ENCODE results near the gene PGF. TPM values are rescaled to one million over a fixed set of nuclear protein-coding genes. Genes with fewer than 3 reads are reported as not detected.

PGF gene
- total RNA-seq, 6 experiments from 2014 or later, result 0.55 to 4.2 (median 2.1) TPM

DNA sequence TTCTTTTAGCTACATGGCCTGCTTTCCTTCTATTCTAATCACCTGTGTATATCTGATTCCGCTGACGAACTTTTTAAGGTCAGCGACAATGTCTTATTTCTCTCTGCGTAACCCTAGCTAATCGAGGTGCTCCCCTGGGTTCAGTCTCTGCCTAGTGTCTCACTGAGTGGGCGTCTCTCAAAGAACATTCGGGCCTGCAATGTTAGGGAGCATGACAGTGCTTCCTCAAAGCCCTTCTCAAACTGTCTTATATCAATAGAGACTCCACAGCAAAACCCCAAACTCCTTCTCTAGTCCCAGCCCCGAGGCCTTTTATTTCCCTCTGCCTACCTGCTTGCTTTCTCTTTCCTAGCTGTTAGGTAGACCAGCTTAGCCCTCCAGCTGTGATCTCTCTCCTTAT lies 18.7 kb downstream of the PGF start:
- TF ChIP-seq, protein P1, sequence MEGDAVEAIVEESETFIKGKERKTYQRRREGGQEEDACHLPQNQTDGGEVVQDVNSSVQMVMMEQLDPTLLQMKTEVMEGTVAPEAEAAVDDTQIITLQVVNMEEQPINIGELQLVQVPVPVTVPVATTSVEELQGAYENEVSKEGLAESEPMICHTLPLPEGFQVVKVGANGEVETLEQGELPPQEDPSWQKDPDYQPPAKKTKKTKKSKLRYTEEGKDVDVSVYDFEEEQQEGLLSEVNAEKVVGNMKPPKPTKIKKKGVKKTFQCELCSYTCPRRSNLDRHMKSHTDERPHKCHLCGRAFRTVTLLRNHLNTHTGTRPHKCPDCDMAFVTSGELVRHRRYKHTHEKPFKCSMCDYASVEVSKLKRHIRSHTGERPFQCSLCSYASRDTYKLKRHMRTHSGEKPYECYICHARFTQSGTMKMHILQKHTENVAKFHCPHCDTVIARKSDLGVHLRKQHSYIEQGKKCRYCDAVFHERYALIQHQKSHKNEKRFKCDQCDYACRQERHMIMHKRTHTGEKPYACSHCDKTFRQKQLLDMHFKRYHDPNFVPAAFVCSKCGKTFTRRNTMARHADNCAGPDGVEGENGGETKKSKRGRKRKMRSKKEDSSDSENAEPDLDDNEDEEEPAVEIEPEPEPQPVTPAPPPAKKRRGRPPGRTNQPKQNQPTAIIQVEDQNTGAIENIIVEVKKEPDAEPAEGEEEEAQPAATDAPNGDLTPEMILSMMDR (IDR thresholded peaks at IDR 0.05), result no peak
- TF ChIP-seq POLR2A (IDR thresholded peaks at IDR 0.05), result no peak
- H3K27me3 ChIP-seq, result no peaks in the 10 kb centered on the region
- H3K36me3 ChIP-seq, result no peaks in the 10 kb centered on the region
- intact Hi-C loops (cut with DNase I), result no loop called here
- DNase-seq (peak in 1 of 3 donors; percentile 2), ATAC-seq (no peak)
- peaks cover 0 to 9% (median under 1%) of the 10 kb centered on the region in 4 donors for H3K4me1 ChIP-seq
- 74% methylated on average over 7 of the region's 8 CpGs for WGBS (ENCODE audit: insufficient coverage, low coverage, low lambda C conversion rate, missing lambda C conversion rate)
- no peak overlapping the region for H3K27ac ChIP-seq
- H3K4me3 ChIP-seq, result no peak overlapping the region
- no peaks in the 10 kb centered on the region for H3K9me3 ChIP-seq

DNA sequence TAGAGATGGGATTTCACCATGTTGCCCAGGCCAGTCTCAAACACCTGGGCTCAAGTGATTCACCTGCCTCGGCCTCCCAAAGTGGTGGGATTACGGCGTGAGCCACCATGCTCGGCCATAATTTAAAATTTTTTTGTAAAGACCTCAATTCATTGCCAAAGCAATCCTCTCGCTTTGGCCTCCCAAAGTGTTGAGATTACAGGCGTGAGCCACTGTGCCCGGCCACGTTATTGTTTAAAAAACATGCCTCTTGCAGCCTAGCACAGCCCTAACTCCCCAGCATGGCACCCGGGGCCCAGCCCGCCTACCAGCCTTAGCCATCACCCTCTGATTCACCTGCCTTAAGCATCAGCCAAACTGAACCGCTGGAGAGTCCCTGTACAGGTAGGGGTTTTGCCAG lies 19.2 kb downstream of the PGF start:
- Histone ChIP-seq H3K36me3 (no peaks in the 10 kb centered on the region), H3K9me3 (no peaks in the 10 kb centered on the region), H3K27ac (no peak overlapping the region), H3K4me3 (no peak overlapping the region), H3K4me1 (peaks cover 0 to 3% (median 0%) of the 10 kb centered on the region in 4 donors), H3K27me3 (no peaks in the 10 kb centered on the region)
- DNase-seq, result peak in 1 of 3 donors; percentile 20
- 84% methylated on average over 6 of the region's 11 CpGs for WGBS (ENCODE audit: insufficient coverage, low coverage, low lambda C conversion rate, missing lambda C conversion rate)
- TF ChIP-seq, protein P1 (IDR thresholded peaks at IDR 0.05), result no peak
- TF ChIP-seq POLR2A (IDR thresholded peaks at IDR 0.05), result no peak
- intact Hi-C loops (cut with DNase I), result no loop called here
- ATAC-seq, result no peak

DNA sequence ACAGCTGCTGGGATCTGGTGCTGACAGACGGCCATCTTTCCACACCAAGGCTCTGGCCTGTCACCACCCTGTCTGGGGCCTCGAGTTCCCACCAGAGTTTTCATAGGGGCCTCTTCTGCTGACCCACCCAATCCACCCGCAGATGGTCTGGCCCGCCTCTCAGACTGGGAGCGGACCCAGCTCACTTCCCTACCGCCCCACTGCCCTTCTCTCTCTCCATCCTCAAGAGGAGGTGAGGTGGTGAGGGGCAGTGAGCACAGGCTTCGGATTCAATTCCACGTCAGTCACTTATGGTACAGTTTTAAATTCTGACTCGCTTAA lies 20.1 kb downstream of the PGF start:
- intact Hi-C loops (cut with DNase I), result no loop called here

DNA sequence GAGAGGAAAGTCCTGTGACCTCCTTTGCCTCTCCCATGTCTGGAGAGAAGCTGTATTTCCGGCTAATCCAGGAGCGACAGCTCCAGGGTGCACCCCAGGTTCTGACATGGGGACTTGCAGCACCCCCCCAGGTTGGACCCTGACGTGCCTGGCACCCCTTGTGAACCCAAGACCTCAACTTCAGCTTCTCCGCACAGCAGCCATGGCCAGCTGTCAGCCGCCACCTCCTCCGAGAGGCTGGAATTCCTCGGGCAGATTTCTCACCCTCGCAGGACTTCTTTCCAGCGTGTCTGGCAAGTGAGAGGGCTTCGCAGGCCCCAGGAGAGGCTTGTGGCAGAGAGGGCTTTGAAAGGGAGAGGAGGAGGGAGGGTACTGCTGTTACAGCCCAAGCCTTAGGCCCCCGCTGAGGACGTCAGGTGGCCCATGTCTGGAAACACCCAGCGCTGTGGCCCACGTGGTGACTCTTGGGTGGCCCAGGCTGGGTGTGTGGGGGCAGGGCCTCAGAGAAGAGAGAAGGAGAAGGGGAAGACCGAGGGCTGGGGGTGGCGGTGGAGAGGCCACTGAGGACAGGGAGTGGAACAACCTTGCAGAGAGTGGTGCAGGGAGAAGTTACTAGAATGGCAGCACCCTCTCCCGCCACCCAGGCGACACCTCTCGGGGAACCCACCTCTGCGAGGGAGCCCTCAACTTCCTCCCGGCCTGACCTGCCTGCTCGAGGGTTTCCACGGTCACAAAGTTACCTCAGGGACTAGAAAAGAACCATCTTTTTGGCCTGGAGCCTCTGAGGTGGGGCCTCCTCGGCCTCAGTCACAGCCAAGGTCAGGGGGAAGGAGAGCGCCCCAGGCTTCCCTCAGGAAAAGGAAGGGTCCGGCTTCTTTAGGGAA lies 20.7 kb downstream of the PGF start:
- Histone ChIP-seq H3K4me3 (no peak overlapping the region), H3K9me3 (no peaks in the 10 kb centered on the region), H3K36me3 (no peaks in the 10 kb centered on the region), H3K4me1 (no peaks in the 10 kb centered on the region), H3K27me3 (no peaks in the 10 kb centered on the region), H3K27ac (no peak overlapping the region)
- ATAC-seq, result peak in 1 of 4 donors; percentile 48
- WGBS (ENCODE audit: insufficient coverage, low coverage, low lambda C conversion rate, missing lambda C conversion rate), result 56% methylated on average over 15 of the region's 26 CpGs
- TF ChIP-seq POLR2A (IDR thresholded peaks at IDR 0.05), result no peak
- TF ChIP-seq, protein P1 (IDR thresholded peaks at IDR 0.05), result no peak
- DNase-seq, result peak in 2 of 3 donors; percentile 46 to 56
- intact Hi-C loops (cut with DNase I), result no loop called here

More for the DNA sequence above, 20.1 kb downstream of the PGF start:
- no peaks in the 10 kb centered on the region for H3K9me3 ChIP-seq
- TF ChIP-seq POLR2A (IDR thresholded peaks at IDR 0.05), result no peak
- TF ChIP-seq, protein P1 (IDR thresholded peaks at IDR 0.05), result no peak
- H3K27ac ChIP-seq, result no peak overlapping the region
- no peaks in the 10 kb centered on the region for H3K4me1 ChIP-seq
- WGBS (ENCODE audit: insufficient coverage, low coverage, low lambda C conversion rate, missing lambda C conversion rate), result 55% methylated on average over 4 of the region's 9 CpGs
- H3K36me3 ChIP-seq, result no peaks in the 10 kb centered on the region
- ATAC-seq (no peak), DNase-seq (peak in 1 of 3 donors; percentile 37)
- H3K27me3 ChIP-seq, result no peaks in the 10 kb centered on the region
- H3K4me3 ChIP-seq, result no peak overlapping the region
